ENCODE measurements around the gene DUOXA1.
"Not testable (repeated sequence)": the region's sequence is repeated elsewhere in the genome, so short reads cannot be mapped to it uniquely, and the experiment has no call there.

The DUOXA1 gene

GRCh38 chr15:45150997-45151396 lies 21.3 kb upstream of the DUOXA1 start:
- DNase-seq (ENCODE audit: low spot score) = no peak

- no peak for DNase-seq (ENCODE audit: low spot score)
Observed at GRCh38 chr15:45150481-45150880, 20.8 kb upstream of the DUOXA1 start.

GRCh38 chr15:45149060-45149459 lies 19.4 kb upstream of the DUOXA1 start:
- DNase-seq (ENCODE audit: low spot score) = no peak

- no peak for DNase-seq (ENCODE audit: low spot score)
Observed at GRCh38 chr15:45148076-45149059, 18.7 kb upstream of the DUOXA1 start.

- DNase-seq (ENCODE audit: low spot score) = no peak
Observed at GRCh38 chr15:45147606-45148005, 17.9 kb upstream of the DUOXA1 start.

GRCh38 chr15:45146405-45146804 lies 16.7 kb upstream of the DUOXA1 start:
- no peak for DNase-seq (ENCODE audit: low spot score)

- no peak for DNase-seq (ENCODE audit: low spot score)
Observed at GRCh38 chr15:45144775-45145174, 15.1 kb upstream of the DUOXA1 start.

GRCh38 chr15:45143946-45144345 lies 14.3 kb upstream of the DUOXA1 start:
- no peak for DNase-seq (ENCODE audit: low spot score)

- DNase-seq (ENCODE audit: low spot score) = no peak
Observed at GRCh38 chr15:45143056-45143455, 13.4 kb upstream of the DUOXA1 start.

- no peak for DNase-seq (ENCODE audit: low spot score)
Observed at GRCh38 chr15:45141386-45141785, 11.7 kb upstream of the DUOXA1 start.

- DNase-seq (ENCODE audit: low spot score) = no peak
Observed at GRCh38 chr15:45140557-45141250, 11.0 kb upstream of the DUOXA1 start.

GRCh38 chr15:45139770-45140169 lies 10.1 kb upstream of the DUOXA1 start:
- no peak for DNase-seq (ENCODE audit: low spot score)

GRCh38 chr15:45138814-45139765 lies 9.4 kb upstream of the DUOXA1 start:
- DNase-seq (ENCODE audit: low spot score) = no peak

- DNase-seq (ENCODE audit: low spot score) = no peak
Observed at GRCh38 chr15:45137703-45138102, 8.0 kb upstream of the DUOXA1 start.

- DNase-seq (ENCODE audit: low spot score) = no peak
Observed at GRCh38 chr15:45136378-45136764, 6.7 kb upstream of the DUOXA1 start.

- DNase-seq (ENCODE audit: low spot score) = not testable (repeated sequence)
Observed at GRCh38 chr15:45135705-45136377, 6.2 kb upstream of the DUOXA1 start.

- no peak for DNase-seq (ENCODE audit: low spot score)
Observed at GRCh38 chr15:45134682-45135604, 5.3 kb upstream of the DUOXA1 start.

GRCh38 chr15:45134046-45134445 lies 4.4 kb upstream of the DUOXA1 start:
- no peak for DNase-seq (ENCODE audit: low spot score)

GRCh38 chr15:45133561-45133920 lies 3.9 kb upstream of the DUOXA1 start:
- DNase-seq (ENCODE audit: low spot score) = no peak

GRCh38 chr15:45132844-45133560 lies 3.3 kb upstream of the DUOXA1 start:
- DNase-seq (ENCODE audit: low spot score) = no peak
